Measurements from ENCODE around the gene UBAP1L. TPM values are rescaled to one million over a fixed set of nuclear protein-coding genes. Genes with fewer than 3 reads are reported as not detected.

Gene UBAP1L
- total RNA-seq, 2 donors from 2014 or later: 3.4 to 4.6 TPM

- ATAC-seq (no peak), DNase-seq (no peak)
- Histone ChIP-seq H3K27me3 (peaks cover 0 to 13% of the 10 kb centered on the region in 2 donors), H3K4me3 (no peak overlapping the region), H3K36me3 (replicated peaks in 1 of 2; ENCODE audit: insufficient read depth in 1 of 2, low read depth in 2 of 2) (no peaks in the 10 kb centered on the region), H3K27ac (no peak overlapping the region), H3K9me3 (no peaks in the 10 kb centered on the region), H3K4me1 (peaks cover 6% of the 10 kb centered on the region)
- intact Hi-C loops (cut with DNase I): no loop called here
- 79 to 89% methylated on average over 3 of the region's 3 CpGs for WGBS, 2 donors
- no peak for TF ChIP-seq POLR2A (IDR thresholded peaks at IDR 0.05)
- TF ChIP-seq, protein P1, sequence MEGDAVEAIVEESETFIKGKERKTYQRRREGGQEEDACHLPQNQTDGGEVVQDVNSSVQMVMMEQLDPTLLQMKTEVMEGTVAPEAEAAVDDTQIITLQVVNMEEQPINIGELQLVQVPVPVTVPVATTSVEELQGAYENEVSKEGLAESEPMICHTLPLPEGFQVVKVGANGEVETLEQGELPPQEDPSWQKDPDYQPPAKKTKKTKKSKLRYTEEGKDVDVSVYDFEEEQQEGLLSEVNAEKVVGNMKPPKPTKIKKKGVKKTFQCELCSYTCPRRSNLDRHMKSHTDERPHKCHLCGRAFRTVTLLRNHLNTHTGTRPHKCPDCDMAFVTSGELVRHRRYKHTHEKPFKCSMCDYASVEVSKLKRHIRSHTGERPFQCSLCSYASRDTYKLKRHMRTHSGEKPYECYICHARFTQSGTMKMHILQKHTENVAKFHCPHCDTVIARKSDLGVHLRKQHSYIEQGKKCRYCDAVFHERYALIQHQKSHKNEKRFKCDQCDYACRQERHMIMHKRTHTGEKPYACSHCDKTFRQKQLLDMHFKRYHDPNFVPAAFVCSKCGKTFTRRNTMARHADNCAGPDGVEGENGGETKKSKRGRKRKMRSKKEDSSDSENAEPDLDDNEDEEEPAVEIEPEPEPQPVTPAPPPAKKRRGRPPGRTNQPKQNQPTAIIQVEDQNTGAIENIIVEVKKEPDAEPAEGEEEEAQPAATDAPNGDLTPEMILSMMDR (IDR thresholded peaks at IDR 0.05): no peak
Observed at GRCh38 chr15:65068403-65068788, 46.6 kb downstream of the UBAP1L start.

DNA sequence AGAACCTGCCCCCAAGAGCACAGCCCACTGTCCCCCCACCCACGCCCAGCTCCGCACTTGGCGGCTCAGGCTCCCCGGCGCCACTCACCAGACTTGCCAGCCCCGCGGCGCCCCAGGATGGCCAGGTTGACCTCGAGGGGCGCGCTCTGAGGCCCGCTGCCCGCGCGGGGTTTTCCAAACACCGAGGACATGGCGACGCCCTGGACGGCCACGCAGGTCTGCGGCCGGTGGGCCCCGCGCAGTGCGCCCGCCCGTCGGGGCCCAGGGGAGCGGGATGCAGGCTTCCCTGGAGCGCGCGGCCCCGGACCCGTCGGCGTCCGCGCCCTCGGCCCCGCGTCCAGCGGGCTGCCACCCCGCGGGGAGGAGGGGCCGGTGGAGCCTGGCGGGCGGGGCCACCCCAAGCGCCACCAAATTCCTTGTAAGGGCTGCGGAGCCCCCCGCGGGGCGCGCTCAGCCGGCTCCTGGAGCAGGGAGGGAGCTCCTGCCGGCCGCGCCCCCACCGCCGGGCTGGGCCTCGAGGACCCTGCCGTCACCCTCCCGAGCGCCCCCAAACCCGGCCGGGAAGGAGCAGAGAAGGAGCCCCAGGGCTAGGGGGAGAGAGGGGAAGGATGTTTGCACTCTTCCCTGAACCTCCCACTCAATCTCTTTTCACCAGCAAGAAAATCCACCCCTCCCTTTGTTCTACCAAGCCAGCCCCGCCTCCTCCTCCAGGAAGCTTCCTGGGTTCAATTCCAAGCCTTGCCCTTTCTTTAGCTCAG is 47.2 kb downstream of the UBAP1L start, which contains the start of gene RASL12:
RASL12 (minus strand) TSS at position 347 of the 758 bp plus-strand sequence; CDS start at position 191, 156 bp downstream.
- no peak within 1 kb of the TSS for H3K27ac ChIP-seq
- no peak for TF ChIP-seq POLR2A (IDR thresholded peaks at IDR 0.05)
- TF ChIP-seq, protein P1 (IDR thresholded peaks at IDR 0.05): no peak
- DNase-seq (no peak), ATAC-seq (no peak)
- no peak within 1 kb of the TSS for H3K4me3 ChIP-seq
- intact Hi-C loops (cut with DNase I): no loop called here
- H3K4me1 ChIP-seq: peaks cover 6% of the 10 kb centered on the region
- H3K9me3 ChIP-seq: no peaks in the 10 kb centered on the region
- 7 to 22% methylated on average over 18 to 56 of the region's 66 CpGs for WGBS, 2 donors
- peaks cover 0 to 13% of the 10 kb centered on the region in 2 donors for H3K27me3 ChIP-seq
- no peaks in the 10 kb centered on the region for H3K36me3 ChIP-seq (replicated peaks in 1 of 2; ENCODE audit: insufficient read depth in 1 of 2, low read depth in 2 of 2)

DNA sequence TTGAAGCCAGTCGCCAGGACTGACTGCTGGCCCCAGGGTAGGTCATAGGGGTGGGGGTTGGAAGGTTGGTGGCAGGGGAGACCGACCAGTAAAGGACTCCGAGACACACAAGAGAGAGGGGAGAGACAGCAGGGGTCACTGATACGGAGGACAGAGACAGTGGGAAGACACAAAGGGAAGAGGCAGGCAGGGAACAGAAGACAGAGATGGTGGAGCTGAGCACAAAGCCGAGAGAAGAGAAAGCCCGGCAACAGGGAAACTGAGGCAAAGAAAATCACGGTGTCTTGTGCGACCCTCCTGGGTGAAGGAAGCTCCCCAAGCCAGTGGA is 47.7 kb downstream of the UBAP1L start:
- no peak for TF ChIP-seq POLR2A (IDR thresholded peaks at IDR 0.05)
- TF ChIP-seq, protein P1 (IDR thresholded peaks at IDR 0.05): no peak
- ATAC-seq: no peak
- Histone ChIP-seq H3K4me1 (peaks cover 6% of the 10 kb centered on the region), H3K27ac (no peak overlapping the region), H3K27me3 (peaks cover 0 to 13% of the 10 kb centered on the region in 2 donors), H3K9me3 (no peaks in the 10 kb centered on the region), H3K4me3 (no peak overlapping the region), H3K36me3 (replicated peaks in 1 of 2; ENCODE audit: insufficient read depth in 1 of 2, low read depth in 2 of 2) (no peaks in the 10 kb centered on the region)
- no peak for DNase-seq
- WGBS, 2 donors: 20 to 29% methylated on average over 8 of the region's 8 CpGs
- intact Hi-C loops (cut with DNase I): no loop called here

DNA sequence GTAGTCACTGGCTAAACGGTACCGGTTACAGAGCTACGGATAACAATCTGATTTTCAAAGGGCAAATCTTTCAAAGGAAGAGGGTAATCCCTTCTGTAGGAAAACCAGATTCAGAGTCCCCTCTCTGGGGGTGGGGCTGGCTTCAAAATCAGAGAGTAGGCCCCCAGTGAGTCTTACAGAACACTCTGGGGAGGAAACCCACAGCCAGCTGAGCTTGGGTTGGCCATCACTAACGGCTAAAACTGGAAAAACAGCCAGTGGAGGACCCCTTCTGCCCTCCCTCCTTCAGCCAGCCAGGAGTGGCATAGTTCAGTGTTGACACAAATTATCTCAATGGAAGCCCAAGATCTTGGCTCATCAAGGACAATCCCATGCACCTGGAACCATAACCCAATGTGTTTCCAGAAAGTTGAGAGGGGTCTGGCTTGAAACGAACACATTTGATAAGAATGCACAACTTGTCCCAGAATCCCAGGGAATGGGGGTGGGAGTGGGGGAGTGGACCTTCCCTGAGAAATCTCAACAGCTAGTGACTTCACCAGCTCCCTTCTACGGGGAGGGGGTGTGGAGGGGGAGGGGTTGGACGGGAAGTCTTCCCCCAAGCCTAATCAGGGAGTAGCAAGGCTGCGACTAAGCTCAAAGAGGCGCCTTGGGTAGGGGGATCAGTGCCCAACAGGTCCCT is 48.2 kb downstream of the UBAP1L start:
- ATAC-seq: no peak

More for the DNA sequence above, 48.2 kb downstream of the UBAP1L start:
- intact Hi-C loops (cut with DNase I): no loop called here
- peaks cover 6% of the 10 kb centered on the region for H3K4me1 ChIP-seq
- no peak for DNase-seq
- H3K4me3 ChIP-seq: no peak overlapping the region
- no peak overlapping the region for H3K27ac ChIP-seq
- TF ChIP-seq POLR2A (IDR thresholded peaks at IDR 0.05): no peak
- TF ChIP-seq, protein P1 (IDR thresholded peaks at IDR 0.05): no peak
- H3K27me3 ChIP-seq: peaks cover 0 to 13% of the 10 kb centered on the region in 2 donors
- no peaks in the 10 kb centered on the region for H3K36me3 ChIP-seq (replicated peaks in 1 of 2; ENCODE audit: insufficient read depth in 1 of 2, low read depth in 2 of 2)
- 40 to 53% methylated on average over 9 of the region's 9 CpGs for WGBS, 2 donors
- no peaks in the 10 kb centered on the region for H3K9me3 ChIP-seq
